ENCODE results near the gene ANKRD33B. TPM values are rescaled to one million over a fixed set of nuclear protein-coding genes. Genes with fewer than 3 reads are reported as not detected.

Gene ANKRD33B
- total and polyA plus RNA-seq, 2 of the 8 experiments (the other 6 are each of a cell fraction or from before 2014, with no cell fraction given): 6.9 to 20.6 TPM

- 0 out of 4 replicates have a peak, but pooled peaks of 1 of the 2 experiments have one; percentile 14 for TF ChIP-seq RAD21 (IDR thresholded peaks at IDR 0.05 in 1 of 2, conservative IDR thresholded peaks at IDR 0.05 in 1 of 2; ENCODE audit: low read depth in 2 of 2, low read length in 2 of 2)
- 0 out of 2 replicates have a peak, but pooled peaks have one; percentile 35 for TF ChIP-seq TCF12 (IDR thresholded peaks at IDR 0.05; ENCODE audit: low read depth, low read length)
- no peak for TF ChIP-seq PHF8 (conservative IDR thresholded peaks at IDR 0.05; ENCODE audit: low read depth, low read length)
- TF ChIP-seq NRF1 (IDR thresholded peaks at IDR 0.05; ENCODE audit: low read depth, low read length): no peak
Measured at GRCh38 chr5:10655161-10655971, 91.5 kb downstream of the ANKRD33B start (continued).
